ENCODE measurements around the gene LIPT2.

LIPT2 gene

DNA sequence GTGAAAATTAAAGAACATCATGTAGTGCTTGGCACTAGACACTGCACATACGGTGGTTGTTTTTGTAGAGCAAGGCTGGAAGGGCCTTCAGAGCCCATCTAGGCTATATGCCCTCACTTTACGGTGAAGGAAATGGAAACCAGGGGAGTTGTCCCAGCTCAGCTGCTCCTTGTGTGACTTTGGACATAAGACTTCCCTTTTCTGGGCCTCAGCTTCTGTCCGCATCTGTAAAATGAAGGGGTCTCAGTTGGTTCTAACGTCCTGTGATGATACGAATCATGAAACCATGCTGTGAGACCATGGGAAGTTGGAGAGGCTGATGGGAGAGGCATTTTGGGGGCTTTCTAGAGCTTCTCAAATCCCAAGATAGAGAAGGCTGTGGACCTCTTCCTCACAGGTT lies 30.9 kb downstream of the LIPT2 start:
- Histone ChIP-seq H3K4me3 (ENCODE audit: low read depth in 1 of 2, low read length in 2 of 2) (no peak overlapping the region), H3K27me3 (ENCODE audit: control insufficient read depth in 1 of 2, insufficient read depth in 2 of 2, low read length in 2 of 2) (no peaks in the 10 kb centered on the region), H3K27ac (ENCODE audit: low read depth, low read length) (no peak overlapping the region), H3K9me3 (ENCODE audit: low read length) (no peaks in the 10 kb centered on the region), H3K9ac (ENCODE audit: low read length) (no peak overlapping the region), H3K4me1 (ENCODE audit: insufficient read depth, low read length) (peaks cover 15% of the 10 kb centered on the region), H3K36me3 (ENCODE audit: insufficient read depth, low read length) (no peaks in the 10 kb centered on the region)

DNA sequence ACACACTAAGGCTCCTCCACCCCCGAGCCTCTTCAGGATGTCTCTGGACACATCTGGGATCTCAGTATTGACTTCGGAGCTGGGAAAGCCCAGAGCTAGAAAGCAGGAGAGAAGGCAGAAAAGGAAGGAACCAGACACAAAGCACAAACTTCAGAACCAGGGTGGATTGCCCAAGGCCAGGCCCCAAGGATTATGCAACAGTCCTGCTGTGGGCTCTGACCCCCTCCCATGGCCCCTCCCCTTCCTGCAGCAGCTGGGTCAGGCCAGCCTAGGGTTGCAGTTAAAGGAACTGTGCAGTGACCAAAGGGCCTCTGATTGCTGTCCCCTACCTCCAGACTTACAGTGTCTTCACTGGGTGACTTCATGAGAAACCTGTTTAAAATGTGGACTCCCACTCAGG lies 31.5 kb downstream of the LIPT2 start:
- H3K4me1 ChIP-seq (ENCODE audit: insufficient read depth, low read length): peaks cover 12% of the 10 kb centered on the region
- no peaks in the 10 kb centered on the region for H3K27me3 ChIP-seq (ENCODE audit: control insufficient read depth in 1 of 2, insufficient read depth in 2 of 2, low read length in 2 of 2)
- no peak overlapping the region for H3K9ac ChIP-seq (ENCODE audit: low read length)
- no peak overlapping the region for H3K27ac ChIP-seq (ENCODE audit: low read depth, low read length)
- H3K9me3 ChIP-seq (ENCODE audit: low read length): no peaks in the 10 kb centered on the region
- no peak overlapping the region for H3K4me3 ChIP-seq (ENCODE audit: low read depth in 1 of 2, low read length in 2 of 2)
- no peaks in the 10 kb centered on the region for H3K36me3 ChIP-seq (ENCODE audit: insufficient read depth, low read length)

DNA sequence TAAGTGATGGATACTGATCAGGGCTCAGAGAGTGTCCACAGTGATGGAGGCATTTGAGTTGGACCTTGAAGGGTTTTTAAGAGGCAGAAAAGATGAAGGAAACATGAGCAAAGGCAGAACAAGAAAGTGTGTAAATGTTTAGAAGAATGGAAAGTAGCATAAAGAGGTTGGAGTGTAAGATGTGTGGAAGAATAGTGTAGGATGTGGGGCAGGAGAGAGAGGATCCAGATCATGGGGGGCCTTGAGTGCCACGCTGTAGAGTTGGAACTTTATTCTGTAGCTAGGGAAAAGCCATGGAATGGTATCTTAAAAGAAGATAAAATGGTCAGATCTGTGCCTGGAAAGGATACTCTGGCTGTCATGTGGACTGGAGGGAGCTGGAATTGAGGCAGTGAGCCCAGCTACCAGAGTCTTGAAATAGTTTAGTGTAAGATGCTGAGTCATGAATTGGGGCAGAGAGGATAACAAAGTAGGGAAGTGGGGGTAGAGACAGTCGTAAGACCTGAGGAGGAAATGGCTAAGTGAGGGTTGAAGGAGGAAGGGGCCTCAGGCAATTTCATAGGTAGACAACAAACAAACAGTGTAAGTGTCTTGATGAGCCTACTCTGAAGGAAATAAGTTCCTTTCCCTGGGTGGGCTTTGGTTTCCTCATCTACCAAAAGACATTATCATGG lies 32.9 kb downstream of the LIPT2 start:
- Histone ChIP-seq H3K4me1 (ENCODE audit: insufficient read depth, low read length) (peaks cover 5% of the 10 kb centered on the region), H3K27ac (ENCODE audit: low read depth, low read length) (no peak overlapping the region)

DNA sequence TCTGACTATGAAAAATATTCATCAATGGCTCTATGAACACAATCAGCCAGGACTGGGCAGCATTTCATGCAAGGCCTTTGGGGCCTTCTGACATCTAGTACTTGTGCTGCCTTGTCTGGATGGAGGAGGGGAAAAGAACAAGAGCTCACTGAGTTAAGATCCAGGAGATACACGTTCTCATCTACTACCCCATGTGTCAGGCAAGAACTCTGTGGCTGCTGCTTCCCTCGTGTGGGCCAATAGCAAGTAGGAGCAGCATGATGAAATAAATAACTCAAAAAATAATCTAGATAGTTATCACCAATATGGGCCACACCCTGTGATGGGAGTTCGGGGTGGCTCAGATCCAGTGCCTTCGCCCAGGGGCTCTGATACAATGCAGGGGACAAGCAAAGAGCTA lies 33.5 kb downstream of the LIPT2 start:
- H3K27ac ChIP-seq (ENCODE audit: low read depth, low read length): no peak overlapping the region
- H3K4me1 ChIP-seq (ENCODE audit: insufficient read depth, low read length): peaks cover 5% of the 10 kb centered on the region
- H3K36me3 ChIP-seq (ENCODE audit: insufficient read depth, low read length): no peaks in the 10 kb centered on the region
- H3K4me3 ChIP-seq (ENCODE audit: low read depth in 1 of 2, low read length in 2 of 2): no peak overlapping the region
- H3K9me3 ChIP-seq (ENCODE audit: low read length): no peaks in the 10 kb centered on the region
- no peaks in the 10 kb centered on the region for H3K27me3 ChIP-seq (ENCODE audit: control insufficient read depth in 1 of 2, insufficient read depth in 2 of 2, low read length in 2 of 2)
- no peak overlapping the region for H3K9ac ChIP-seq (ENCODE audit: low read length)

More for the DNA sequence above, 32.9 kb downstream of the LIPT2 start:
- Histone ChIP-seq H3K36me3 (ENCODE audit: insufficient read depth, low read length) (no peaks in the 10 kb centered on the region), H3K9me3 (ENCODE audit: low read length) (no peaks in the 10 kb centered on the region), H3K27me3 (ENCODE audit: control insufficient read depth in 1 of 2, insufficient read depth in 2 of 2, low read length in 2 of 2) (no peaks in the 10 kb centered on the region), H3K9ac (ENCODE audit: low read length) (no peak overlapping the region), H3K4me3 (ENCODE audit: low read depth in 1 of 2, low read length in 2 of 2) (no peak overlapping the region)

DNA sequence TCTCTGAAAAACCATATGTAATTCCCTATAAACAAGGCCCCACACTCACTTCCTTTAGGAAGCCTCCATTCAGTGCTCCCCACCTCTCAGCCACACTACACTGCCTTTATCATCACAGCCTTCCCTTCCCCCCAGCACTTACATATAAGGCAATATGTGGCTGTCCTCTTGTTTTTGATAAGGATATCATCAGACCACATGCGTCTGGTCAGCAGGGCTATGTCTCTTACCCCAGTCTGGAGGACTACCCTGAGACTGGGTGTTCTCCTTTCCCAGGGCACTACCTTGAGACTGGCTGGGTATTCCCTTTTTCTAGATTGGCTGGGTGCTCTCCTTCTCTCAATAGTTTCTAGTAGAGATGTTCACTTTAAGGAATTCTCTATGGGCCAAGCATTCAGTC lies 33.9 kb downstream of the LIPT2 start:
- Histone ChIP-seq H3K9ac (ENCODE audit: low read length) (no peak overlapping the region), H3K4me1 (ENCODE audit: insufficient read depth, low read length) (peaks cover 5% of the 10 kb centered on the region), H3K36me3 (ENCODE audit: insufficient read depth, low read length) (no peaks in the 10 kb centered on the region), H3K4me3 (ENCODE audit: low read depth in 1 of 2, low read length in 2 of 2) (no peak overlapping the region), H3K9me3 (ENCODE audit: low read length) (no peaks in the 10 kb centered on the region), H3K27ac (ENCODE audit: low read depth, low read length) (no peak overlapping the region), H3K27me3 (ENCODE audit: control insufficient read depth in 1 of 2, insufficient read depth in 2 of 2, low read length in 2 of 2) (no peaks in the 10 kb centered on the region)

DNA sequence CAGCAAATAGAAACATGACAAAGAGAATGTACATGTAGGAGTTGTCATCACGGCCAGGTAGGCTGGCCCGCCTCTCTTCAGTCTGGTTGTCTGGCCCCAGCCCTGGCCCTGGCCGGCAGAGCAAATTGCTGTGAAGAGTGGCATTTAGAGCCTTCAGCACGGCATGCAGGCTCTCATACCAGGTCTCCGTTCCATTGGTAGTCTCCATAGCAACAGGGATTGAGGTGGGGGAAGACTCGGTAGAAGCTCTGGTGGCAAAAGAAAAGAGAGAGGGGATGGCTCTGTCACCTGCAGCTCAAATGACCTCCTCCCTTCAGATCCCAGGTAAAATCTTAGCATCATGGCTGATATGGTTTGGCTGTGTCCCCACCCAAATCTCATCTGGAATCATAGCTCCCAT lies 36.2 kb downstream of the LIPT2 start:
- no peaks in the 10 kb centered on the region for H3K36me3 ChIP-seq (ENCODE audit: insufficient read depth, low read length)

DNA sequence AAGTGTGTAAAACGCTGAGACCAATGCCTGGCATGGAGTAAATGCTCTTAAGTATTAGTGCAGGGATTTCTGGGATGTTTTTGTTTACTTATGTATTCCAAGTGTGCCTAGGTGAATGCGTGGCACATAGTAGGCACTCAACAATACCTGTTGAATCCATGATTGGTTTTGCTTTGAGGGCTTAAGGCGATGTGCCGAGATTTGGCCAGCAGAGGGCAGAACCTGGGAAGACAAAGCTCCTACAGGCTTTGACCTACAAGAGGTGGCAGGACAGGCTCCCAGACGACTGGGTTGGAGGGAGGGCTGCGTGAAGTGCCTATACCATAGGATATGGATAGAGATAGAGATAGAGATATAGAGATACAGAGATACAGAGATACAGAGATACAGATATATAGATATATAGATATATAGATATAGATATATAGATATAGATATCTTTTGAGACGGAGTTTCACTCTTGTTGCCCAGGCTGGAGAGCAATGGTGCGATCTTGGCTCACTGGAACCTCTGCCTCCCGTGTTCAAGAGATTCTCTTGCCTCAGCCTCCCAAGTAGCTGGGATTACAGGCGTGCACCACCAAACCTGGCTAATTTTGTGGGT lies 40.0 kb downstream of the LIPT2 start:
- Histone ChIP-seq H3K9ac (ENCODE audit: low read length) (no peak overlapping the region), H3K4me3 (ENCODE audit: low read depth in 1 of 2, low read length in 2 of 2) (no peak overlapping the region), H3K27ac (ENCODE audit: low read depth, low read length) (no peak overlapping the region), H3K9me3 (ENCODE audit: low read length) (no peaks in the 10 kb centered on the region), H3K4me1 (ENCODE audit: insufficient read depth, low read length) (peaks cover 5% of the 10 kb centered on the region), H3K27me3 (ENCODE audit: control insufficient read depth in 1 of 2, insufficient read depth in 2 of 2, low read length in 2 of 2) (no peaks in the 10 kb centered on the region), H3K36me3 (ENCODE audit: insufficient read depth, low read length) (no peaks in the 10 kb centered on the region)

More for the DNA sequence above, 36.2 kb downstream of the LIPT2 start:
- Histone ChIP-seq H3K4me1 (ENCODE audit: insufficient read depth, low read length) (peaks cover 5% of the 10 kb centered on the region), H3K27ac (ENCODE audit: low read depth, low read length) (no peak overlapping the region), H3K9me3 (ENCODE audit: low read length) (no peaks in the 10 kb centered on the region), H3K4me3 (ENCODE audit: low read depth in 1 of 2, low read length in 2 of 2) (no peak overlapping the region), H3K27me3 (ENCODE audit: control insufficient read depth in 1 of 2, insufficient read depth in 2 of 2, low read length in 2 of 2) (no peaks in the 10 kb centered on the region), H3K9ac (ENCODE audit: low read length) (no peak overlapping the region)

DNA sequence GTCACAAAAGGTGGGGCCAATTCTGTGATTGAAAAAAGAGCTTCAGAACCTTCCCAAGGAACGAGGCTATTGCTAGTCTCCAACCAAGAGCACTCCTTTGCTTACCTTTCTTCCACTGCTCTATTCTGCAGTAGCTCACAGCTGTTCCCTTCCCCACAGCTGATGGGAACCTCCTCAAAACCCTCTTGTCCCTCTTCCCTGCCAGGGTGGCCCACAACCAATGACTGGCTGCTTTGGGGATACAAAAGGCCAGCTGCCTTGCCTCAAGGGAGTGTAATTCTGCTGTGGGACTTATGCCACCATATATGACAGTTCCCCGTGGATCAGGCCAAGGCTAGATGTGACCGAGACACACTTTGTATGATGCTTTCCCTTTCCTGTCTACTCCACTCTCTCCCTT lies 41.2 kb downstream of the LIPT2 start:
- no peaks in the 10 kb centered on the region for H3K27me3 ChIP-seq (ENCODE audit: control insufficient read depth in 1 of 2, insufficient read depth in 2 of 2, low read length in 2 of 2)

DNA sequence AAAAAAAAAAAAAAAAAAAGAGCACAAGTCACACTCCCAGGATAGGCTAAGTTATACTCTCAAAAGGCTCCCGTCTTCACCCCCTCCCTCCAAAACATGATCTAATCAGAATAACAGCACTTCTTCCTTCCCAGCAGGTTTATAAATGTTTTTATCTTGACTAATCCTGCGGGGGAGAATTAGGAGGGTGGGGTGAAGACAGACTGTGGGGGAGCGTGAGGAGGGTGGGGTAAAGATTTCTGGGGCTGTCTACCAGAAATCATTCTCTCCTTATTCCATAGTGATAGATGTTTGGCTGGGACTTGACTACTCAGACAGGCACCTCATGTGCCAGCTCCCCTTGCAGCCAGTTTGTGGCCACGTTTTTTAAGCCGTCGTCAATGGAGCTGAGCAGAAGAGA lies 43.2 kb downstream of the LIPT2 start:
- Histone ChIP-seq H3K9me3 (ENCODE audit: low read length) (no peaks in the 10 kb centered on the region), H3K4me1 (ENCODE audit: insufficient read depth, low read length) (peaks cover 5% of the 10 kb centered on the region), H3K9ac (ENCODE audit: low read length) (no peak overlapping the region)

More for the DNA sequence above, 41.2 kb downstream of the LIPT2 start:
- no peak overlapping the region for H3K27ac ChIP-seq (ENCODE audit: low read depth, low read length)
- H3K9me3 ChIP-seq (ENCODE audit: low read length): no peaks in the 10 kb centered on the region
- no peaks in the 10 kb centered on the region for H3K36me3 ChIP-seq (ENCODE audit: insufficient read depth, low read length)
- H3K4me1 ChIP-seq (ENCODE audit: insufficient read depth, low read length): peaks cover 5% of the 10 kb centered on the region
- H3K9ac ChIP-seq (ENCODE audit: low read length): no peak overlapping the region
- H3K4me3 ChIP-seq (ENCODE audit: low read depth in 1 of 2, low read length in 2 of 2): no peak overlapping the region

DNA sequence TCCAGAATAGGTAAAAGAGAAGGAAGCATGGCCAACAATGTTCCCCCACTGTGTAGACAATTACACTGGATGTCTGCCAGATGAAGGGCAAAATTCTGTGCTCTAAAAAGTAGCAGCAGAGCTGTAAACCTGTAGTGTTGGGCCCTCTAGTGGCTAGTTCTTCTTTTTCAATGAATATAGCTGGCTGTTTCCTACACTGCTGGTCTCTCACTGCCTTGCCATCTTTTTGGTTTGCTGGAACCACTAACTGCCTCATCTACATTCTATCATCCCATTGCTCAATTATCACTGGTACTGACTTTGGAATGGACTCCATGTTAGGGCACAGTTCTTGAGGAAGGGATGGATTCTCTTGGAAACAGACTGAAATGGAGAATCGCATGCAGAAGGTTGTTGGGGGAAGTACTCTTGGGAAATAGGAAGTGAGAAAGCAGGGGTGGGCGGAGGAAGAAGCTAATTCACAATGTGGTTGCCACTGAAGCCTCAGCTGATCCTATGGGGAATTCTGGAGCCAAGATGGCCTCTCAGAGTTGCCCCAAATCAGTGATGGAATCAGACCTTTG lies 44.1 kb downstream of the LIPT2 start:
- peaks cover 6% of the 10 kb centered on the region for H3K4me1 ChIP-seq (ENCODE audit: insufficient read depth, low read length)
- H3K4me3 ChIP-seq (ENCODE audit: low read depth in 1 of 2, low read length in 2 of 2): no peak overlapping the region
- H3K9ac ChIP-seq (ENCODE audit: low read length): no peak overlapping the region

More for the DNA sequence above, 43.2 kb downstream of the LIPT2 start:
- no peak overlapping the region for H3K4me3 ChIP-seq (ENCODE audit: low read depth in 1 of 2, low read length in 2 of 2)
- no peak overlapping the region for H3K27ac ChIP-seq (ENCODE audit: low read depth, low read length)
- H3K27me3 ChIP-seq (ENCODE audit: control insufficient read depth in 1 of 2, insufficient read depth in 2 of 2, low read length in 2 of 2): no peaks in the 10 kb centered on the region
- no peaks in the 10 kb centered on the region for H3K36me3 ChIP-seq (ENCODE audit: insufficient read depth, low read length)

DNA sequence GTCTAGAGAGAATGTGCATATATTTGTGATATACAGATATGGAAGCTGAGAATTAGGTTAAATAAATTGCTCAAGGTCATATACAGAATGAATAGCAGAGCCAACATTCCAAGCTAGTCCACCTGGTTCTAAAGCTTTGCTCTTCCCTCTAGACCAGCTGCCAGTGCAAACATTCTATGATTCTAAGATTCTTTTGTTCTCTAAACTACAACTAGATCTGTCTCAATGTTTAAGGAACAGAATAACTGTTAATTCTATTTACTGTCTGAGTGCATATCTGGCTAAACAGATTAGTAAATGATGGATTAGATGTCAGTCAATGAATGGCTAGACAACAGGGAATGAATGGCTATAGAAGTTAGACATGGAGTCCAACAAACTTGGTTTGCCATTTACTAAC lies 45.8 kb downstream of the LIPT2 start:
- Histone ChIP-seq H3K27ac (ENCODE audit: low read depth, low read length) (no peak overlapping the region), H3K36me3 (ENCODE audit: insufficient read depth, low read length) (no peaks in the 10 kb centered on the region), H3K9me3 (ENCODE audit: low read length) (no peaks in the 10 kb centered on the region), H3K4me3 (ENCODE audit: low read depth in 1 of 2, low read length in 2 of 2) (no peak overlapping the region), H3K27me3 (ENCODE audit: control insufficient read depth in 1 of 2, insufficient read depth in 2 of 2, low read length in 2 of 2) (no peaks in the 10 kb centered on the region), H3K4me1 (ENCODE audit: insufficient read depth, low read length) (peaks cover 16% of the 10 kb centered on the region), H3K9ac (ENCODE audit: low read length) (no peak overlapping the region)

More for the DNA sequence above, 44.1 kb downstream of the LIPT2 start:
- H3K27me3 ChIP-seq (ENCODE audit: control insufficient read depth in 1 of 2, insufficient read depth in 2 of 2, low read length in 2 of 2): no peaks in the 10 kb centered on the region
- no peaks in the 10 kb centered on the region for H3K36me3 ChIP-seq (ENCODE audit: insufficient read depth, low read length)
- H3K27ac ChIP-seq (ENCODE audit: low read depth, low read length): no peak overlapping the region
- no peaks in the 10 kb centered on the region for H3K9me3 ChIP-seq (ENCODE audit: low read length)

DNA sequence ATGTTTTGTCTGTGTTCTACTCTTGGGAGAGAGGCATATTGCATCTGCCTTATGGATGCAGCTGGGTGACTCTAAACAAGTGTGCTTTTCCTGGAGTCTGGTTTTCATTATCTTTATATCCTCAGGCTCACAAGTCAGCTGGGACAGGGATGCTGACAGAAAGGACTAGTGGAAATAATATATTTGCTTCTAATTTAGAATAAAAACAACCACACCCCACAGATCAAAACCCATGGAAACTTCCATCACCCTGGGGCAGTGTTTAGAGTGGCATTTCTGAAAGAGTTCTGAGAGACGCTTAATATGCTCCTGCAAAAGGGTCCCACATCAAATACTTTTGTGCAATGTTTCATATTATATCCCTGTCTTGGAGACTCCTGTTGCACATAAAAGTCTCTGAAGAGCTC lies 47.0 kb downstream of the LIPT2 start:
- Histone ChIP-seq H3K9ac (ENCODE audit: low read length) (no peak overlapping the region), H3K4me1 (ENCODE audit: insufficient read depth, low read length) (peaks cover 16% of the 10 kb centered on the region), H3K36me3 (ENCODE audit: insufficient read depth, low read length) (no peaks in the 10 kb centered on the region), H3K27ac (ENCODE audit: low read depth, low read length) (no peak overlapping the region), H3K9me3 (ENCODE audit: low read length) (no peaks in the 10 kb centered on the region), H3K4me3 (ENCODE audit: low read depth in 1 of 2, low read length in 2 of 2) (no peak overlapping the region), H3K27me3 (ENCODE audit: control insufficient read depth in 1 of 2, insufficient read depth in 2 of 2, low read length in 2 of 2) (no peaks in the 10 kb centered on the region)
